Heart left ventricle (tissue), 16 donors: Measurements from ENCODE around the gene ZGLP1. TPM values are rescaled to one million over a fixed set of nuclear protein-coding genes. Genes with fewer than 3 reads are reported as not detected.
A peak's percentile ranks its signal among the peaks of the same experiment; 100 is the strongest.
"Not testable (repeated sequence)": the region's sequence is repeated elsewhere in the genome, so short reads cannot be mapped to it uniquely, and the experiment has no call there.

Experiments used
- ATAC-seq, 4 donors: fragments of 200-7000 bp; cut with Tn5 transposase; one replicate each; pipeline ENCODE4 v1.9.1; 2020 to 2022; ENCODE audit warnings: moderate library complexity in 4 of 4, mild to moderate bottlenecking in 3 of 4, moderate number of reproducible peaks in 1 of 4
- DNase-seq, 5 donors: peaks; one replicate each; pipeline ENCODE4 v3.0.0-alpha.2; 2020
- H3K27ac ChIP-seq, 12 donors: fragments of 200-600 bp; sonication (generic) in 4 of 12; one replicate each; pipeline versions ENCODE4 v1.5.0 to v1.8.0; 2016 to 2022; ENCODE audit warnings: mild to moderate bottlenecking in 2 of 12
- H3K27me3 ChIP-seq, 9 donors: fragments of 200-600 bp; sonication (generic) in 2 of 9; one replicate each; pipeline versions ENCODE4 v1.5.1 to v1.8.0; 2016 to 2022; ENCODE audit warnings: mild to moderate bottlenecking in 3 of 9
- H3K36me3 ChIP-seq, 9 donors: fragments of 200-600 bp; sonication (generic) in 2 of 9; one replicate each; pipeline versions ENCODE4 v1.5.0 to v1.8.0; 2018 to 2022; ENCODE audit warnings: mild to moderate bottlenecking in 2 of 9
- H3K4me1 ChIP-seq, 12 donors: fragments of 200-600 bp; sonication (generic) in 4 of 12; one replicate each; pipeline versions ENCODE4 v1.5.0 to v1.8.0; 2016 to 2022; ENCODE audit warnings: mild to moderate bottlenecking in 3 of 12
- H3K4me3 ChIP-seq, 12 donors: fragments of 200-600 bp; sonication (generic) in 4 of 12; one replicate each; pipeline versions ENCODE4 v1.5.0 to v1.8.0; 2017 to 2022; ENCODE audit warnings: mild to moderate bottlenecking in 9 of 12, moderate library complexity in 4 of 12
- H3K9me3 ChIP-seq, 12 donors: fragments of 200-600 bp; sonication (generic) in 4 of 12; one replicate each; pipeline versions ENCODE4 v1.5.0 to v1.8.0; 2016 to 2022; ENCODE audit warnings: mild to moderate bottlenecking in 1 of 12
- CTCF ChIP-seq, 12 donors: fragments of 200-600 bp; sonication (generic) in 4 of 12; IDR thresholded peaks; one replicate each; pipeline versions ENCODE4 v1.5.0 to v1.8.0; 2018 to 2022; ENCODE audit warnings: antibody characterized with exemption in 12 of 12, mild to moderate bottlenecking in 5 of 12
- POLR2A ChIP-seq, 2 donors: fragments of 450-650 bp; IDR thresholded peaks; one replicate each; pipeline ENCODE4 v1.6.1; 2017; ENCODE audit warnings: antibody characterized with exemption in 2 of 2, mild to moderate bottlenecking in 2 of 2, moderate library complexity in 2 of 2
- WGBS, 4 donors: extraction: QIAGEN DNeasy Blood & Tissue Kit in 2 of 4; methylation state at CpG; one replicate each; pipeline versions ENCODE4 v1.1.5 to v1.1.7; 2013 to 2018; 5-methylcytosine and 5-hydroxymethylcytosine counted together
- intact Hi-C, 10 donors: fragments of 100-400 bp; cut with DNase I; formaldehyde crosslinking; loops; one replicate each; pipeline versions ENCODE4 v1.11.1 to v1.14.2; 2022
- polyA plus RNA-seq, 2 donors: library from polyadenylated mRNA; stranded (reverse); fragments of 200-250 nt; gene quantifications; one replicate each; pipeline ENCODE4 v1.2.3, GENCODE V29; 2013
- total RNA-seq, 9 donors: library from RNA; depleted of rRNA in 2 of 9; stranded (reverse); fragments of >200 nt in 2 of 9; fragmentation: NEBNext Ultra II Directional in 3 of 9; extraction: Animal tissue kit (Norgen Biotek cat#: 25700) in 3 of 9; gene quantifications; one replicate each; pipeline versions ENCODE4 v1.1.0 to v1.2.4, GENCODE V29; 2016 to 2023
- donor health status: ischemic (EF 13 %, LVEDD 7.1; RV severe dilation, severe dysfunction).
- donor health status: healthy with polysubstance abuse.
- donor health status: DM: no; HTN: yes; CAD: no.
- donor health status: DM: no; HTN: no; CAD: no.
- donor health status: ischemic (EF 25% LVEDD 6.9; RV normal size, moderate dysfunction).
- donor health status: ischemic (EF 25% LVEDD 5.7; RV mildly dilated, moderate dysfunction).
- donor health status: healthy.
- donor health status: DM: yes; HTN: yes; CAD: no.
- donor health status: ischemic (EF 35%, LVEDD 5.7; RV mildly dilated, moderate dysfunction).
- donor health status: nonischemic (EF 11% LVEDD 7.7; RV severe dilation, severe dysfunction).
- donor health status: DM: yes; HTN: yes; CAD: no.
- donor health status: PGD.
- donor health status: ischemic (EF 29% LVEDD 5.4; RV normal size, mild dysfunction).
- donor health status: nonischemic (EF 23%, LVEDD 6.1; RV moderate dilation, normal function).

Gene ZGLP1
- total and polyA plus RNA-seq, 11 donors = 0.16 to 2.2 (median 1.1) TPM

- TF ChIP-seq POLR2A (IDR thresholded peaks at IDR 0.05) = no peak
- TF ChIP-seq CTCF (IDR thresholded peaks at IDR 0.05) = no peak
- Histone ChIP-seq H3K9me3 (no peaks in the 10 kb centered on the region), H3K27ac (peak within 1 kb of the TSS in 1 of 12 donors; percentile 75), H3K4me3 (peak within 1 kb of the TSS in 3 of 12 donors; percentile 19 to 51 (median 19)), H3K27me3 (no peaks in the 10 kb centered on the region), H3K36me3 (no peaks in the 10 kb centered on the region), H3K4me1 (peaks cover 0 to 30% (median 8%) of the 10 kb centered on the region in 12 donors)
- WGBS, 4 donors = 59 to 79% (median 66%) methylated on average over 8 to 14 of the region's 14 CpGs
- ATAC-seq (peak in 1 of 4 donors; percentile 11), DNase-seq (peak in 1 of 5 donors; percentile 47)
- intact Hi-C loops = loop anchor here in 2 of 10 donors (10.0 kb wide), 1 partner anchor 45 kb away; the partner anchor contains the start of gene TYK2 (in 2 of the 2)
These were observed 29.9 kb upstream of the ZGLP1 start, which contains the start of gene ICAM3 for GRCh38 chr19:10339380-10339960. Gene ICAM3 (minus strand): TSS chr19:10339624. CDS start chr19:10339614, 10 bp downstream.

GRCh38 chr19:10338940-10339339 is 29.3 kb upstream of the ZGLP1 start:
- Histone ChIP-seq H3K4me1 (peaks cover 0 to 35% (median 12%) of the 10 kb centered on the region in 12 donors), H3K9me3 (no peaks in the 10 kb centered on the region), H3K36me3 (no peaks in the 10 kb centered on the region), H3K27me3 (no peaks in the 10 kb centered on the region), H3K27ac (peak overlapping the region in 1 of 12 donors; percentile 75), H3K4me3 (peak overlapping the region in 2 of 12 donors; percentile 19 to 51)
- 79 to 89% (median 85%) methylated on average over 6 of the region's 6 CpGs for WGBS, 4 donors
- DNase-seq (no peak), ATAC-seq (no peak)
- intact Hi-C loops = loop anchor here in 2 of 10 donors (10.0 kb wide), 1 partner anchor 46 kb away; the partner anchor contains the start of gene TYK2 (in 2 of the 2)
- TF ChIP-seq POLR2A (IDR thresholded peaks at IDR 0.05) = no peak
- no peak for TF ChIP-seq CTCF (IDR thresholded peaks at IDR 0.05)

GRCh38 chr19:10336725-10337124 is 27.1 kb upstream of the ZGLP1 start:
- not testable (repeated sequence) for H3K9me3 ChIP-seq, H3K36me3 ChIP-seq, H3K4me3 ChIP-seq, H3K27ac ChIP-seq, DNase-seq, ATAC-seq, H3K27me3 ChIP-seq
- intact Hi-C loops = loop anchor here in 2 of 10 donors (10.0 kb wide), 1 partner anchor 48 kb away; the partner anchor contains the start of gene TYK2 (in 2 of the 2)
- peaks cover 0 to 50% (median 23%) of the 10 kb centered on the region in 12 donors for H3K4me1 ChIP-seq
- WGBS, 4 donors = 95 to 98% (median 96%) methylated on average over 9 of the region's 9 CpGs

- DNase-seq = peak in 2 of 5 donors; percentile 38 to 53
- intact Hi-C loops = loop anchor here in 4 of 10 donors (2.0 to 10.0 kb wide), 2 partner anchors 45 to 49 kb away; partner anchors contain the start of gene TYK2 (in 4 of the 4)
- Histone ChIP-seq H3K9me3 (no peaks in the 10 kb centered on the region), H3K36me3 (peaks cover 0 to 7% (median under 1%) of the 10 kb centered on the region in 9 donors), H3K27me3 (no peaks in the 10 kb centered on the region), H3K27ac (peak overlapping the region in 11 of 12 donors; percentile 35 to 94 (median 85)), H3K4me3 (peak overlapping the region in 9 of 12 donors; percentile 64 to 90 (median 73)), H3K4me1 (peaks cover 0 to 54% (median 24%) of the 10 kb centered on the region in 12 donors)
- ATAC-seq = peak in 1 of 4 donors; percentile 17
- 46 to 59% (median 54%) methylated on average over 17 to 26 of the region's 26 CpGs for whole genome bisulfite sequencing, 4 donors
- TF ChIP-seq CTCF (IDR thresholded peaks at IDR 0.05) = peak in 1 of 12 donors; percentile 4
- no peak for TF ChIP-seq POLR2A (IDR thresholded peaks at IDR 0.05)
These were observed 25.9 kb upstream of the ZGLP1 start for GRCh38 chr19:10335352-10335985.
